ENCODE data around the gene MCC. TPM values are rescaled to one million over a fixed set of nuclear protein-coding genes. Genes with fewer than 3 reads are reported as not detected.

Gene MCC
- total and polyA plus RNA-seq, 12 donors: 1.8 to 12.6 (median 8.9) TPM

DNA sequence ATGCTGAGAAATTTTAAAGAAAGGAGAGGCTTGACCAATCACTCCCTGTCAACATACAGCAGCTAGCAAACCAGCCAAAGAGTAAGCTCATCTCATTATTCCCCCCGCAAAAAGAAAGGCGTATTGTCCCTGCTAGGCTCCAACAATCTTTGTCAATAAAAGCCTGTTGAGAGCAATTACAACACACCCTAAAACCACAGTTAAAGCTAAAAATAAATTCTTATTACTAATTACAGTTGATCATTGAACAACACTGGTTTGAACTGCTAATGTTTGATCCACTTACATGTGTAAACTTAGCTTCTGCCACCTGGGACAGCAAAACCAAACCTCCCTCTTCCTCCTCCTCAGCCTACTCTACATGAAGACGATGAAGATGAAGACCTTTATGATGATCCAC is 204.7 kb downstream of the MCC start:
- no peak overlapping the region for H3K4me3 ChIP-seq
- no peaks in the 10 kb centered on the region for H3K9me3 ChIP-seq (replicated peaks in 1 of 3)
- H3K4me1 ChIP-seq (replicated peaks in 1 of 2): no peaks in the 10 kb centered on the region
- no peaks in the 10 kb centered on the region for H3K27me3 ChIP-seq
- no peaks in the 10 kb centered on the region for H3K36me3 ChIP-seq (replicated peaks in 1 of 2)
- no peak overlapping the region for H3K27ac ChIP-seq
- WGBS, 4 donors: 95 to 99% (median 98%) methylated on average over 3 of the region's 3 CpGs
- intact Hi-C loops (cut with DNase I): no loop called here
- DNase-seq: no peak
- TF ChIP-seq POLR2A (IDR thresholded peaks at IDR 0.05) (no peak), CTCF (IDR thresholded peaks at IDR 0.05) (no peak)

DNA sequence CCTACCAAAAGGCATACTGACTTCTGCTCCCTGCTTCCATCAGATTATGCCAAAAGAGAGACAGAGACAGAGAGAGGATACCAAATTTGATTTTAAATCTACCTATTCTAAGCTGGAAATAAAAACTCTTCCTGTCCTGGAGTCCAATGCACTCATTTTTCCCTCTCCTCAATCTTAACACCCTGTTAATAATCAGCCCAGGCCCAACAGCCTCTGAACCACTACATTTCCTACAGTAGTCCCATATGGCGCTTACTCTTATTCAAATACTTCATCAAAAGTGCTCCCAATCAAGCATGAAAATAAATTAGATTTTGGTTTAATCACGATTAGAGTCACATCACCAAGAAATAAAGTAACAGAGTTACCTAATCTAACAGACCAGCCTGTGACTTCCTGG is 205.8 kb downstream of the MCC start:
- Histone ChIP-seq H3K4me1 (replicated peaks in 1 of 2) (no peaks in the 10 kb centered on the region), H3K27me3 (no peaks in the 10 kb centered on the region), H3K9me3 (replicated peaks in 1 of 3) (no peaks in the 10 kb centered on the region), H3K4me3 (no peak overlapping the region), H3K27ac (no peak overlapping the region), H3K36me3 (replicated peaks in 1 of 2) (no peaks in the 10 kb centered on the region)
- intact Hi-C loops (cut with DNase I): no loop called here
- TF ChIP-seq POLR2A (IDR thresholded peaks at IDR 0.05): no peak
- no peak for TF ChIP-seq CTCF (IDR thresholded peaks at IDR 0.05)
- DNase-seq: no peak
- 76 to 90% (median 84%) methylated on average over 2 of the region's 2 CpGs for WGBS, 4 donors

- H3K9me3 ChIP-seq (replicated peaks in 1 of 3): no peaks in the 10 kb centered on the region
- no peak overlapping the region for H3K27ac ChIP-seq
- H3K36me3 ChIP-seq (replicated peaks in 1 of 2): no peaks in the 10 kb centered on the region
- no peak overlapping the region for H3K4me3 ChIP-seq
- TF ChIP-seq CTCF (IDR thresholded peaks at IDR 0.05) (no peak), POLR2A (IDR thresholded peaks at IDR 0.05) (no peak)
- intact Hi-C loops (cut with DNase I): no loop called here
- WGBS, 4 donors: 67 to 78% (median 72%) methylated on average over 2 of the region's 2 CpGs
- no peaks in the 10 kb centered on the region for H3K27me3 ChIP-seq
- H3K4me1 ChIP-seq (replicated peaks in 1 of 2): no peaks in the 10 kb centered on the region
- no peak for DNase-seq
These were observed 207.1 kb downstream of the MCC start for GRCh38 chr5:113281194-113281593.

GRCh38 chr5:113280541-113280940 is 207.7 kb downstream of the MCC start:
- H3K4me1 ChIP-seq (replicated peaks in 1 of 2): no peaks in the 10 kb centered on the region
- no peaks in the 10 kb centered on the region for H3K27me3 ChIP-seq
- WGBS, 4 donors: 54 to 67% (median 66%) methylated on average over 1 of the region's 1 CpG
- H3K4me3 ChIP-seq: no peak overlapping the region
- H3K9me3 ChIP-seq (replicated peaks in 1 of 3): no peaks in the 10 kb centered on the region
- no peak for DNase-seq
- H3K36me3 ChIP-seq (replicated peaks in 1 of 2): no peaks in the 10 kb centered on the region
- H3K27ac ChIP-seq: no peak overlapping the region
- TF ChIP-seq POLR2A (IDR thresholded peaks at IDR 0.05) (no peak), CTCF (IDR thresholded peaks at IDR 0.05) (no peak)
- intact Hi-C loops (cut with DNase I): no loop called here
